OCI-LY1 (cell line): ENCODE results near the gene PLA2G4B.

Experiments used
- EZH2 ChIP-seq: fragments of 200-600 bp; sonication (generic), shearing (Covaris generic); IDR thresholded peaks from 2 replicates; pipeline ENCODE4 v1.8.0; 2017; ENCODE audit warnings: borderline replicate concordance, mixed run types, mild to moderate bottlenecking, antibody characterized with exemption, low read length, moderate library complexity, mixed read lengths
- TF ChIP-seq, protein P1 (sequence below): fragments of 200-600 bp; sonication (generic), shearing (Covaris generic); IDR thresholded peaks from 2 replicates; pipeline ENCODE4 v1.5.1; 2017; ENCODE audit warnings: mild to moderate bottlenecking, antibody characterized with exemption, low read length, moderate library complexity, mixed read lengths

DNA sequence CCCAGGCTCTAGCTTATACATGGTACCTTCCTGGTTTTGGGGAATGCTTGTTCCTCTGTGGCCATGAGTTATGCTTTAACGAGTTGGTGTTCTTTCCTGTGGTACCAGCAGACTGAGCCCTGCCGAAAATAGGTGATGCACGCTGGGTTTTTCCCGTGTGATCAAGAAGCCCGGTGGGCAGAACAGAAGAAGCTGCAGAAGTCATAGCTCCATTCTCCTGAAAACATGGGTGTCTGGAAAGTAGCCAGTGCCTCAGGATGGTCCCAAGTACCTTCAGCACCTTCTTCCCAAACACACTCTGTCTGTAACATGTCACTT, 39.2 kb upstream of the PLA2G4B start:
- TF ChIP-seq, protein P1, sequence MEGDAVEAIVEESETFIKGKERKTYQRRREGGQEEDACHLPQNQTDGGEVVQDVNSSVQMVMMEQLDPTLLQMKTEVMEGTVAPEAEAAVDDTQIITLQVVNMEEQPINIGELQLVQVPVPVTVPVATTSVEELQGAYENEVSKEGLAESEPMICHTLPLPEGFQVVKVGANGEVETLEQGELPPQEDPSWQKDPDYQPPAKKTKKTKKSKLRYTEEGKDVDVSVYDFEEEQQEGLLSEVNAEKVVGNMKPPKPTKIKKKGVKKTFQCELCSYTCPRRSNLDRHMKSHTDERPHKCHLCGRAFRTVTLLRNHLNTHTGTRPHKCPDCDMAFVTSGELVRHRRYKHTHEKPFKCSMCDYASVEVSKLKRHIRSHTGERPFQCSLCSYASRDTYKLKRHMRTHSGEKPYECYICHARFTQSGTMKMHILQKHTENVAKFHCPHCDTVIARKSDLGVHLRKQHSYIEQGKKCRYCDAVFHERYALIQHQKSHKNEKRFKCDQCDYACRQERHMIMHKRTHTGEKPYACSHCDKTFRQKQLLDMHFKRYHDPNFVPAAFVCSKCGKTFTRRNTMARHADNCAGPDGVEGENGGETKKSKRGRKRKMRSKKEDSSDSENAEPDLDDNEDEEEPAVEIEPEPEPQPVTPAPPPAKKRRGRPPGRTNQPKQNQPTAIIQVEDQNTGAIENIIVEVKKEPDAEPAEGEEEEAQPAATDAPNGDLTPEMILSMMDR: no peak
- TF ChIP-seq EZH2: no peak
